Esophagus muscularis mucosa (tissue), 4 donors: Measurements from ENCODE around the gene CCDC82. TPM values are rescaled to one million over a fixed set of nuclear protein-coding genes. Genes with fewer than 3 reads are reported as not detected.

ENCODE experiments used
- DNase-seq: peaks from one replicate; pipeline ENCODE4 v3.0.0-alpha.2; 2017; ENCODE audit errors: extremely low spot score
- H3K27ac ChIP-seq, 4 donors: fragments of 200-600 bp; sonication (generic); replicated peaks in 1 of 4; 1 replicate in 3 of 4; 2 replicates in 1 of 4; pipeline ENCODE4 v1.5.1; 2016 to 2019; ENCODE audit warnings: mild to moderate bottlenecking in 1 of 4
- H3K27me3 ChIP-seq, 4 donors: fragments of 200-600 bp; sonication (generic); one replicate each; pipeline versions ENCODE4 v1.5.1 to v1.6.0; 2016 to 2019
- H3K36me3 ChIP-seq, 4 donors: fragments of 200-600 bp; sonication (generic); one replicate each; pipeline ENCODE4 v1.5.1; 2016 to 2019
- H3K4me1 ChIP-seq, 4 donors: fragments of 200-600 bp; sonication (generic); one replicate each; pipeline ENCODE4 v1.5.1; 2016 to 2019
- H3K4me3 ChIP-seq, 4 donors: fragments of 200-600 bp; sonication (generic); 1 replicate in 2 of 4; 2 replicates in 2 of 4; pipeline ENCODE4 v1.5.1; 2016 to 2019; ENCODE audit warnings: mild to moderate bottlenecking in 4 of 4, moderate library complexity in 1 of 4
- H3K9me3 ChIP-seq, 4 donors: fragments of 200-600 bp; sonication (generic); 1 replicate in 3 of 4; 2 replicates in 1 of 4; pipeline ENCODE4 v1.5.1; 2016 to 2019
- EP300 ChIP-seq: sonication (generic); formaldehyde crosslinking; IDR thresholded peaks from one replicate; pipeline ENCODE4 v1.6.1; 2017; ENCODE audit warnings: antibody characterized with exemption
- POLR2A ChIP-seq: fragments of 450-650 bp; IDR thresholded peaks from one replicate; pipeline ENCODE4 v1.6.1; 2017; ENCODE audit warnings: antibody characterized with exemption, moderate library complexity, mild to moderate bottlenecking, low read depth
- POLR2AphosphoS5 ChIP-seq, 2 donors: sonication (generic); formaldehyde crosslinking; IDR thresholded peaks; one replicate each; pipeline ENCODE4 v1.6.1; 2017; ENCODE audit warnings: antibody characterized with exemption in 2 of 2
- WGBS: methylation state at CpG from one replicate; pipeline ENCODE4 v1.1.5; 2018; 5-methylcytosine and 5-hydroxymethylcytosine counted together
- intact Hi-C: fragments of 100-400 bp; cut with DNase I; formaldehyde crosslinking; loops from one replicate; pipeline ENCODE4 v1.15.1; 2023
- total RNA-seq, 4 donors: library from RNA; depleted of rRNA; stranded (reverse); fragments of >200 nt; gene quantifications; one replicate each; pipeline versions ENCODE4 v1.1.0 to v1.2.1, GENCODE V29; 2016
- TF ChIP-seq, protein P1 (sequence below), 3 experiments: fragments of 200-600 bp in 2 of 3; fragments of 450-650 bp in 1 of 3; sonication (generic) in 2 of 3; IDR thresholded peaks; one replicate each; pipeline ENCODE4 v1.5.1; 2017 to 2019; ENCODE audit warnings: antibody characterized with exemption in 3 of 3, mild to moderate bottlenecking in 2 of 3, moderate library complexity in 1 of 3

CCDC82 gene
- total RNA-seq, 4 donors from 2014 or later: 12.3 to 23.3 (median 14.7) TPM

DNA sequence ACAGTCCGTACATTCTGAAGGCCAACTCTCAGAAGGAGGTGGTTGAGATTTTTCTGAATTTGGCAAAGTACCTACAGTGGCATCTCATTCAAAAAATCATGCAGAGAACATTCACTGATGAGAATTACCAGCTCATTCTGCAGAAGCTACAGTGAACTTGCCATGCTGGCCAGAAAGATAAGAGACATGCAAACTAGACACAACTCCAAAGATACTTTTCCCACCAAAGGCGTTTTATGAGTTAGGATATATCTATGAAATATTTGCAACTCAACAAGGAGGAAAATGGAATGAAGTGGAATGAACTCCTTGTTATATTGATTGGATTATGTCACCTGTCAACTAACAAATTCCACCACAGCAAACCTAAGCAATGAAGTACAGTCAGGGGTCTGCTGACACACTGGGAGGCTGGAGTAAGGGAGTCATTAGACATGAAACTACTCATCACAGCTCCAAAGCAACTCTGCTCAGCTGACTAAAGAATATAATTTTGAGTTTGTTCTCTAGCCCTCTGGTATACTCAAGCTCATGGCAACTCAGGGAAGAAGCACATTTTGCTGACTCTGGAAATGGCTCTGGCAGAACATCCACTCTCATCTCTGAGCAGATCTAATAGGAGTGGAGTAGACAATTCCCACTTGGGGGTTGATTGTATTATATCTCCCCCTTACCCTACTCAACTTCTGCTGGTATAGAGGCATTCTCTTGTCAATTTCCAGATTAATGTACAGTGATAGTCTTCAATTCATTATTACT lies 69.6 kb downstream of the CCDC82 start:
- Histone ChIP-seq H3K36me3 (peaks cover 0 to 6% (median 0%) of the 10 kb centered on the region in 4 donors), H3K4me3 (no peak overlapping the region), H3K27ac (no peak overlapping the region), H3K27me3 (no peaks in the 10 kb centered on the region), H3K4me1 (peaks cover 41 to 56% (median 46%) of the 10 kb centered on the region in 4 donors), H3K9me3 (no peaks in the 10 kb centered on the region)
- TF ChIP-seq, protein P1, sequence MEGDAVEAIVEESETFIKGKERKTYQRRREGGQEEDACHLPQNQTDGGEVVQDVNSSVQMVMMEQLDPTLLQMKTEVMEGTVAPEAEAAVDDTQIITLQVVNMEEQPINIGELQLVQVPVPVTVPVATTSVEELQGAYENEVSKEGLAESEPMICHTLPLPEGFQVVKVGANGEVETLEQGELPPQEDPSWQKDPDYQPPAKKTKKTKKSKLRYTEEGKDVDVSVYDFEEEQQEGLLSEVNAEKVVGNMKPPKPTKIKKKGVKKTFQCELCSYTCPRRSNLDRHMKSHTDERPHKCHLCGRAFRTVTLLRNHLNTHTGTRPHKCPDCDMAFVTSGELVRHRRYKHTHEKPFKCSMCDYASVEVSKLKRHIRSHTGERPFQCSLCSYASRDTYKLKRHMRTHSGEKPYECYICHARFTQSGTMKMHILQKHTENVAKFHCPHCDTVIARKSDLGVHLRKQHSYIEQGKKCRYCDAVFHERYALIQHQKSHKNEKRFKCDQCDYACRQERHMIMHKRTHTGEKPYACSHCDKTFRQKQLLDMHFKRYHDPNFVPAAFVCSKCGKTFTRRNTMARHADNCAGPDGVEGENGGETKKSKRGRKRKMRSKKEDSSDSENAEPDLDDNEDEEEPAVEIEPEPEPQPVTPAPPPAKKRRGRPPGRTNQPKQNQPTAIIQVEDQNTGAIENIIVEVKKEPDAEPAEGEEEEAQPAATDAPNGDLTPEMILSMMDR (IDR thresholded peaks at IDR 0.05): no peak
- TF ChIP-seq POLR2A (no peak), POLR2AphosphoS5 (IDR thresholded peaks at IDR 0.05) (no peak), EP300 (no peak)
- 91% methylated on average over 2 of the region's 2 CpGs for WGBS
- intact Hi-C loops: no loop called here
- DNase-seq: no peak

GRCh38 chr11:96318850-96319249 lies 70.9 kb downstream of the CCDC82 start:
- Histone ChIP-seq H3K4me1 (peaks cover 45 to 60% (median 51%) of the 10 kb centered on the region in 4 donors), H3K36me3 (peaks cover 0 to 6% (median 0%) of the 10 kb centered on the region in 4 donors), H3K9me3 (no peaks in the 10 kb centered on the region), H3K4me3 (no peak overlapping the region), H3K27me3 (no peaks in the 10 kb centered on the region), H3K27ac (no peak overlapping the region)
- no peak for DNase-seq
- WGBS: 95% methylated on average over 3 of the region's 3 CpGs
- intact Hi-C loops: no loop called here
- no peak for TF ChIP-seq EP300
- TF ChIP-seq POLR2AphosphoS5 (IDR thresholded peaks at IDR 0.05): no peak
- no peak for TF ChIP-seq POLR2A
- TF ChIP-seq, protein P1 (IDR thresholded peaks at IDR 0.05): no peak

DNA sequence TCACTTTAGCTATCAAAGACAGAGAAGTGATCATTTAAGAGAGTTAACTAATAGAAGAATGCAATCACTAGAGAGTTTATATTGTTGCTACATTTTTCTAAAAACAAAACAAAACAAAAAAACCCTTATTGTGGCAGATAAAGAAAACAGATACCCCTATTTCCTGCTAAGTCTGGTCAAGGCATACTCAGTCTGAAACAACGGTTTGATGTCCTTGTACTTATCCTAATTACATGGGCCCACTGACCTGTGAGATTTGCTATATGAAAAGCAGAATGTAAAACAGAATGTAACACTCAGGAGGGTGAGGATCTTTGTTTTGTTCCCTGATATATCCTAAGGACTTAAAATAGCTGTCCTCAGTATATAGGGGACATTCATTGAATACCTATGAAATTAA lies 71.3 kb downstream of the CCDC82 start:
- Histone ChIP-seq H3K4me3 (no peak overlapping the region), H3K27ac (no peak overlapping the region), H3K4me1 (peaks cover 49 to 64% (median 56%) of the 10 kb centered on the region in 4 donors), H3K36me3 (peaks cover 0 to 6% (median 0%) of the 10 kb centered on the region in 4 donors), H3K27me3 (no peaks in the 10 kb centered on the region), H3K9me3 (no peaks in the 10 kb centered on the region)
- TF ChIP-seq POLR2AphosphoS5 (IDR thresholded peaks at IDR 0.05): no peak
- TF ChIP-seq, protein P1 (IDR thresholded peaks at IDR 0.05): no peak
- TF ChIP-seq EP300: no peak
- no peak for TF ChIP-seq POLR2A
- intact Hi-C loops: no loop called here
- 83% methylated on average over 1 of the region's 1 CpG for WGBS
- DNase-seq: no peak

- H3K4me1 ChIP-seq: peaks cover 52 to 69% (median 60%) of the 10 kb centered on the region in 4 donors
- H3K36me3 ChIP-seq: peaks cover 0 to 6% (median 0%) of the 10 kb centered on the region in 4 donors
- intact Hi-C loops: no loop called here
- H3K9me3 ChIP-seq: no peaks in the 10 kb centered on the region
- WGBS: 94% methylated on average over 2 of the region's 2 CpGs
- no peaks in the 10 kb centered on the region for H3K27me3 ChIP-seq
- H3K27ac ChIP-seq: no peak overlapping the region
- no peak for DNase-seq
- TF ChIP-seq, protein P1 (IDR thresholded peaks at IDR 0.05): no peak
- no peak for TF ChIP-seq EP300
- no peak for TF ChIP-seq POLR2A
- no peak for TF ChIP-seq POLR2AphosphoS5 (IDR thresholded peaks at IDR 0.05)
- no peak overlapping the region for H3K4me3 ChIP-seq
Observed at GRCh38 chr11:96317985-96318384, 71.7 kb downstream of the CCDC82 start.
